Erythroblast (primary cell): ENCODE results near the gene PARD3.

Experiments
- GATA1 ChIP-seq: IDR thresholded peaks from 2 replicates; pipeline ENCODE4 v1.6.1; 2011; ENCODE audit warnings: low read depth, mild to moderate bottlenecking, control low read depth, low read length, moderate library complexity
- POLR2A ChIP-seq: IDR thresholded peaks from 2 replicates; pipeline ENCODE4 v1.6.1; 2011; ENCODE audit warnings: mild to moderate bottlenecking, low read length

- TF ChIP-seq POLR2A, result no peak
- TF ChIP-seq GATA1, result no peak
These were observed 422.4 kb downstream of the PARD3 start for GRCh38 chr10:34392641-34393170.
